ENCODE data around the gene CDKN1C.

The CDKN1C gene

DNA sequence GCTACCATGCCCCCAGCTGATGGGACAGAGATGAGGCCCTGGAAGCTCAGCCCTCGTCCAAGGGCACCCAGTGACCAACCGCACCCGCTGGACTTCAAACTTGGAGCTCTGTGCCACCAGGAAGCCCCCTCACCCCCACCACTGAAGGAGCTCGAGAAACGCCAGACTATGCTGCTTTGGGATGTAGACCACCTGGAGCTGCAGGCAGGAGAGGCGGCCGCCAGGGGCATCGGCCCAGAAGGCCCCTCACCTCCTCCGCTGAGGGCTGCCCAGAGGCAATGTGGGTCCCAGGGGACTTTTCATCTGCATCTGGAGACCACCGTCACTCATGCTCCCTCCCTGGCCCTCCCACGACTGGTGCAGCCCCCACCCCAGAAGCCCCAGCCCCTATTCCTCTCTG, 28.3 kb downstream of the CDKN1C start:
- no peak for DNase-seq (ENCODE audit: low read depth)
- TF ChIP-seq MYC (IDR thresholded peaks at IDR 0.05; ENCODE audit: low read depth, low read length): no peak
- no peak for TF ChIP-seq MAX (IDR thresholded peaks at IDR 0.05; ENCODE audit: low read depth, low read length)
- TF ChIP-seq POLR2A (IDR thresholded peaks at IDR 0.05; ENCODE audit: extremely low read depth, insufficient read length): no peak
- TF ChIP-seq, protein P1, sequence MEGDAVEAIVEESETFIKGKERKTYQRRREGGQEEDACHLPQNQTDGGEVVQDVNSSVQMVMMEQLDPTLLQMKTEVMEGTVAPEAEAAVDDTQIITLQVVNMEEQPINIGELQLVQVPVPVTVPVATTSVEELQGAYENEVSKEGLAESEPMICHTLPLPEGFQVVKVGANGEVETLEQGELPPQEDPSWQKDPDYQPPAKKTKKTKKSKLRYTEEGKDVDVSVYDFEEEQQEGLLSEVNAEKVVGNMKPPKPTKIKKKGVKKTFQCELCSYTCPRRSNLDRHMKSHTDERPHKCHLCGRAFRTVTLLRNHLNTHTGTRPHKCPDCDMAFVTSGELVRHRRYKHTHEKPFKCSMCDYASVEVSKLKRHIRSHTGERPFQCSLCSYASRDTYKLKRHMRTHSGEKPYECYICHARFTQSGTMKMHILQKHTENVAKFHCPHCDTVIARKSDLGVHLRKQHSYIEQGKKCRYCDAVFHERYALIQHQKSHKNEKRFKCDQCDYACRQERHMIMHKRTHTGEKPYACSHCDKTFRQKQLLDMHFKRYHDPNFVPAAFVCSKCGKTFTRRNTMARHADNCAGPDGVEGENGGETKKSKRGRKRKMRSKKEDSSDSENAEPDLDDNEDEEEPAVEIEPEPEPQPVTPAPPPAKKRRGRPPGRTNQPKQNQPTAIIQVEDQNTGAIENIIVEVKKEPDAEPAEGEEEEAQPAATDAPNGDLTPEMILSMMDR (IDR thresholded peaks at IDR 0.05; ENCODE audit: low read depth, low read length): no peak
- no peak overlapping the region for H3K4me3 ChIP-seq (ENCODE audit: low read depth, low read length)

GRCh38 chr11:2855162-2855561, 30.4 kb downstream of the CDKN1C start:
- TF ChIP-seq MAX (IDR thresholded peaks at IDR 0.05; ENCODE audit: low read depth, low read length) (no peak), MYC (IDR thresholded peaks at IDR 0.05; ENCODE audit: low read depth, low read length) (no peak), POLR2A (IDR thresholded peaks at IDR 0.05; ENCODE audit: extremely low read depth, insufficient read length) (no peak)
- TF ChIP-seq, protein P1 (IDR thresholded peaks at IDR 0.05; ENCODE audit: low read depth, low read length): no peak
- no peak overlapping the region for H3K4me3 ChIP-seq (ENCODE audit: low read depth, low read length)
- DNase-seq (ENCODE audit: low read depth): no peak

DNA sequence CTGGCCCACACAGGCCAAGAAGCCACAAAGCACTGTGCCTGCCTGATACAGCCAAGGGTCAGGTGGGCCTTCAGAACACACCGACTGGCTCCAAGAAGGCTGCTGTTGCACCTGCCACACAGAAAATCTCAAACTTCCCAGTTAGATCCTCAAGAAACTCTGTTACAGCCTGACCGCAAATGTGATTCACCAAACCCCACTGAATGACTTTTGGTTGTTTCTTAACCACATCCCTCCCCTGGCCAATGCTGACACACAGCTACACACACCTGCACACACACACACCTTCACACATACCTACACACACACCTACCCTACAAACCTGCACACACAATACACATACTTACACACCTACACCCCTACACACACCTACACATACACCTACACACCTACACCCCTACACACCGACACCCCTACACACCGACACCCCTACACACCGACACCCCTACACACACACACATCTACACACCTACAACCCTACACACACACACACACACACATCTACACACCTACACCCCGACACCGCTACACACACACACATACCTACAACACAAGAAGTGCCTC, 31.5 kb downstream of the CDKN1C start:
- TF ChIP-seq POLR2A (IDR thresholded peaks at IDR 0.05; ENCODE audit: extremely low read depth, insufficient read length) (no peak), MAX (IDR thresholded peaks at IDR 0.05; ENCODE audit: low read depth, low read length) (no peak), MYC (IDR thresholded peaks at IDR 0.05; ENCODE audit: low read depth, low read length) (no peak)
- TF ChIP-seq, protein P1 (IDR thresholded peaks at IDR 0.05; ENCODE audit: low read depth, low read length): no peak
- H3K4me3 ChIP-seq (ENCODE audit: low read depth, low read length): no peak overlapping the region
- DNase-seq (ENCODE audit: low read depth): peak; percentile 15

- no peak overlapping the region for H3K4me3 ChIP-seq (ENCODE audit: low read depth, low read length)
- DNase-seq (ENCODE audit: low read depth): no peak
- TF ChIP-seq MYC (IDR thresholded peaks at IDR 0.05; ENCODE audit: low read depth, low read length) (no peak), POLR2A (IDR thresholded peaks at IDR 0.05; ENCODE audit: extremely low read depth, insufficient read length) (no peak), MAX (IDR thresholded peaks at IDR 0.05; ENCODE audit: low read depth, low read length) (no peak)
- TF ChIP-seq, protein P1 (IDR thresholded peaks at IDR 0.05; ENCODE audit: low read depth, low read length): no peak
These were observed 32.2 kb downstream of the CDKN1C start for GRCh38 chr11:2853401-2853800.

DNA sequence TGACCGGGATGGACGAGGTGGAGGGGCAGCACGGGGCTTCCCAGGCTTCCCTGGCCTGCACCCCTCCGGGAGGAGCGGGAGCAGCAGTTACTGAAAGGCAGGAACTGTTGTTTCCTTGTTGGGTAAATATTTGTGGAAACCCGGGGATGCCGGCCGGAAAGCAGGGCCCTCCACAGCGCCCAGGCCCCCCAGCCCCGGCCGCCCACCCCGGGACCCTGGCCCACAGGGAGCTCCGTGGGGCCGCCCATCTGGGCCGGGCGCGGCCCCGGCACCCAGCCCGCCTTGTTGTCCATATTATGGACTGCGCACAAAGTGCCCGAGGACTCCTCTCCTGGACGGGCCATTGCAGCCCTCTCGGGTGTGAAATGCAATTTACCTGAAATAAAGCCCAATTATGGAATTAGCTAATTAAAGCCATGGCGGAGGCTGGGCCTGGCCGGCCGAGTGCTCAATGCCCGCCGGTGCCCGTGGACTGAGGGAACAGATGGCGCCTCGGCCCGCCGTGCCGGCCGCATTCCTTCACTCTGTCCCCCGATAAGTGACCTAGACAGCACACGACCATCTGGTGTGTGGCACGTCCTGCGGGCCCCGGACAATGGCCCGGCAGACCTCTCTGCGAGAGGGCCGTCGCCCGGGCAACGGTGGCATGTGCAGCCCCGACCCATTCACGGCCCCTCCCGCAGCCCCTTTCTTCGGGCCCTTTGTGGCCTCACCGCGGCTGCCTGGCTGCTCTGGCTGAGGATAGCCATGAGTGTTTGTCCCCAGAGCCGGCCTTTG, 35.4 kb downstream of the CDKN1C start:
- DNase-seq (ENCODE audit: low read depth): no peak
- TF ChIP-seq MAX (IDR thresholded peaks at IDR 0.05; ENCODE audit: low read depth, low read length): no peak
- TF ChIP-seq, protein P1 (IDR thresholded peaks at IDR 0.05; ENCODE audit: low read depth, low read length): no peak

More for the DNA sequence above, 35.4 kb downstream of the CDKN1C start:
- H3K4me3 ChIP-seq (ENCODE audit: low read depth, low read length): no peak overlapping the region
